HG02884 (cell line): ENCODE results near the gene PLCB1.

Source experiments
- ATAC-seq: cut with Tn5 transposase; IDR thresholded peaks from one replicate; pipeline ENCODE4 v1.9.1; 2021; ENCODE audit warnings: mild to moderate bottlenecking, moderate library complexity; ENCODE audit not compliant: unreplicated experiment

The PLCB1 gene

GRCh38 chr20:8208226-8208625, 76.2 kb downstream of the PLCB1 start:
- ATAC-seq, result no peak

- no peak for ATAC-seq
These were observed 77.0 kb downstream of the PLCB1 start for GRCh38 chr20:8209061-8209460.

- ATAC-seq, result no peak
These were observed 78.7 kb downstream of the PLCB1 start for GRCh38 chr20:8210749-8211148.

GRCh38 chr20:8212286-8212685, 80.2 kb downstream of the PLCB1 start:
- ATAC-seq, result no peak

- ATAC-seq, result no peak
These were observed 81.2 kb downstream of the PLCB1 start for GRCh38 chr20:8213270-8213669.

- peak; percentile 84 for ATAC-seq
These were observed 81.9 kb downstream of the PLCB1 start for GRCh38 chr20:8213831-8214587.

GRCh38 chr20:8215361-8215781, 83.3 kb downstream of the PLCB1 start:
- ATAC-seq, result no peak

- peak; percentile 34 for ATAC-seq
These were observed 84.5 kb downstream of the PLCB1 start for GRCh38 chr20:8216375-8217200.

GRCh38 chr20:8218861-8219260, 86.8 kb downstream of the PLCB1 start:
- no peak for ATAC-seq

GRCh38 chr20:8219403-8219802, 87.3 kb downstream of the PLCB1 start:
- ATAC-seq, result no peak

- no peak for ATAC-seq
These were observed 88.7 kb downstream of the PLCB1 start for GRCh38 chr20:8220716-8221115.

GRCh38 chr20:8221887-8222419, 89.9 kb downstream of the PLCB1 start:
- peak; percentile 70 for ATAC-seq

- ATAC-seq, result no peak
These were observed 91.2 kb downstream of the PLCB1 start for GRCh38 chr20:8223091-8223870.

GRCh38 chr20:8225658-8226057, 93.6 kb downstream of the PLCB1 start:
- no peak for ATAC-seq

- ATAC-seq, result no peak
These were observed 94.0 kb downstream of the PLCB1 start for GRCh38 chr20:8226106-8226505.

GRCh38 chr20:8227293-8227692, 95.2 kb downstream of the PLCB1 start:
- ATAC-seq, result no peak

GRCh38 chr20:8228315-8228714, 96.2 kb downstream of the PLCB1 start:
- peak; percentile 45 for ATAC-seq

GRCh38 chr20:8229090-8229489, 97.0 kb downstream of the PLCB1 start:
- ATAC-seq, result no peak

GRCh38 chr20:8231038-8231437, 99.0 kb downstream of the PLCB1 start:
- no peak for ATAC-seq

- ATAC-seq, result no peak
These were observed 100.3 kb downstream of the PLCB1 start for GRCh38 chr20:8232332-8232731.

- ATAC-seq, result no peak
These were observed 102.5 kb downstream of the PLCB1 start for GRCh38 chr20:8234580-8234979.
